Left ventricle myocardium inferior (tissue), 1 donor: ENCODE data around the gene DAD1. TPM values are rescaled to one million over a fixed set of nuclear protein-coding genes. Genes with fewer than 3 reads are reported as not detected.

Experiments
- DNase-seq: peaks from one replicate; pipeline ENCODE4 v3.0.0-alpha.2; 2020
- H3K27ac ChIP-seq: fragments of 200-600 bp; replicated peaks from 2 replicates; pipeline ENCODE4 v1.8.0; 2021
- H3K27me3 ChIP-seq: fragments of 200-600 bp; 2 replicates; pipeline ENCODE4 v1.8.0; 2021; ENCODE audit warnings: low read depth
- H3K36me3 ChIP-seq: fragments of 200-600 bp; 2 replicates; pipeline ENCODE4 v1.8.0; 2021
- H3K4me1 ChIP-seq: fragments of 200-600 bp; 2 replicates; pipeline ENCODE4 v1.8.0; 2021
- H3K4me3 ChIP-seq: fragments of 200-600 bp; 2 replicates; pipeline ENCODE4 v1.8.0; 2021; ENCODE audit warnings: mild to moderate bottlenecking, moderate library complexity
- H3K9me3 ChIP-seq: fragments of 200-600 bp; replicated peaks from 2 replicates; pipeline ENCODE4 v1.8.0; 2021
- intact Hi-C: fragments of 100-400 bp; cut with micrococcal nuclease; formaldehyde crosslinking; loops from one replicate; pipeline ENCODE4 v1.11.0; 2022
- total RNA-seq: library from RNA; stranded (reverse); fragmentation: NEBNext Ultra II Directional; extraction: Animal tissue kit (Norgen Biotek cat#: 25700); gene quantifications from one replicate; pipeline ENCODE4 v1.2.1, GENCODE V29; 2021
- TF ChIP-seq, protein P1 (sequence below): fragments of 200-600 bp; IDR thresholded peaks from 2 replicates; pipeline ENCODE4 v1.8.0; 2021; ENCODE audit warnings: antibody characterized with exemption, mild to moderate bottlenecking, borderline replicate concordance
- donor health status: DM: no; HTN: yes; CAD: no; lungs with severe emphysema.

The DAD1 gene
- total RNA-seq, 1 donor from 2014 or later, result 118 TPM

GRCh38 chr14:22580625-22581024 lies 8.4 kb downstream of the DAD1 start:
- H3K36me3 ChIP-seq, result peaks cover 4% of the 10 kb centered on the region
- no peak overlapping the region for H3K27ac ChIP-seq
- DNase-seq, result no peak
- intact Hi-C loops, result no loop called here
- TF ChIP-seq, protein P1, sequence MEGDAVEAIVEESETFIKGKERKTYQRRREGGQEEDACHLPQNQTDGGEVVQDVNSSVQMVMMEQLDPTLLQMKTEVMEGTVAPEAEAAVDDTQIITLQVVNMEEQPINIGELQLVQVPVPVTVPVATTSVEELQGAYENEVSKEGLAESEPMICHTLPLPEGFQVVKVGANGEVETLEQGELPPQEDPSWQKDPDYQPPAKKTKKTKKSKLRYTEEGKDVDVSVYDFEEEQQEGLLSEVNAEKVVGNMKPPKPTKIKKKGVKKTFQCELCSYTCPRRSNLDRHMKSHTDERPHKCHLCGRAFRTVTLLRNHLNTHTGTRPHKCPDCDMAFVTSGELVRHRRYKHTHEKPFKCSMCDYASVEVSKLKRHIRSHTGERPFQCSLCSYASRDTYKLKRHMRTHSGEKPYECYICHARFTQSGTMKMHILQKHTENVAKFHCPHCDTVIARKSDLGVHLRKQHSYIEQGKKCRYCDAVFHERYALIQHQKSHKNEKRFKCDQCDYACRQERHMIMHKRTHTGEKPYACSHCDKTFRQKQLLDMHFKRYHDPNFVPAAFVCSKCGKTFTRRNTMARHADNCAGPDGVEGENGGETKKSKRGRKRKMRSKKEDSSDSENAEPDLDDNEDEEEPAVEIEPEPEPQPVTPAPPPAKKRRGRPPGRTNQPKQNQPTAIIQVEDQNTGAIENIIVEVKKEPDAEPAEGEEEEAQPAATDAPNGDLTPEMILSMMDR, result no peak
- no peaks in the 10 kb centered on the region for H3K27me3 ChIP-seq
- H3K4me1 ChIP-seq, result peaks cover 37% of the 10 kb centered on the region
- H3K9me3 ChIP-seq, result no peaks in the 10 kb centered on the region
- H3K4me3 ChIP-seq, result no peak overlapping the region

DNA sequence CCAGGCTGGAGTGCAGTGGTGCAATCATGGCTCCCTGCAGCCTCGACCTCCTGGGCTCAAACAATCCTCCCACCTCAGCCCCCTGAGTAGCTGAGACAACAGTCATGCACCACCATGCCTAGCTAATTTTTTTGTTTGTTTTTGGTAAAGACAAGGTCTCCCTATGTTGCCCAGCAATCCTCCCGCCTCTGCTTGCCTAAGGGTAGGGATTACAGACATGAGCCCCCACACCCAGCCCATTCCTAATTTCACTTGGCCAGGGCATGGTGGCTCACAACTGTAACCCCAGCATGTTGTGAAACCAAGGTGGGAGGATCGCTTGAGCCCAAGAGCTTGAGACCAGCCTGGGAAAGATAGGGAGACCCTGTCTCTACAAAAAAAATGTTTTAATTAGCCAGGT lies 9.1 kb downstream of the DAD1 start:
- peaks cover 9% of the 10 kb centered on the region for H3K36me3 ChIP-seq
- H3K4me3 ChIP-seq, result no peak overlapping the region
- intact Hi-C loops, result loop anchor here (10.0 kb wide), 1 partner anchor 65 kb away; the partner anchor contains the start of gene OR6J1
- no peak overlapping the region for H3K27ac ChIP-seq
- no peak for DNase-seq
- H3K27me3 ChIP-seq, result no peaks in the 10 kb centered on the region
- TF ChIP-seq, protein P1, result no peak
- peaks cover 29% of the 10 kb centered on the region for H3K4me1 ChIP-seq
- H3K9me3 ChIP-seq, result no peaks in the 10 kb centered on the region

DNA sequence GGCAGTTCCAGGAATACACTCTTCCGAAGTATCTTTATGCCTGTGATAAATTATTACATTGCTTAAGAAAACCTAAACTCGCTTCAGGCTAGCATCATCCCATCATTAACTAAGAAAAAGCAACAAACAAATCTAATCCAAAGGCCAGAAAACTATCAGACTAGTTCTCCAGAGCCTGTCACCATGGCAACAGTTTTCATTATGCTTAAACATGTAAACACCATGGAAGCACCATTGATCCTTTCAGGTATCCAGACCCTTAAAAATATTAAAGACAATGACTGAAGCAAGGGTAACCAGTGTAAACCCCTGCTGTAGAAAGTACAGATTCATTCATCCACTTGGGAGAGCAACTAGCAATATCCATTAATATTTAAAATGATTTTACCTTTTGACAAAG lies 9.8 kb downstream of the DAD1 start:
- intact Hi-C loops, result loop anchor here (10.0 kb wide), 1 partner anchor 66 kb away; the partner anchor contains the start of gene OR6J1
- no peak overlapping the region for H3K27ac ChIP-seq
- H3K9me3 ChIP-seq, result no peaks in the 10 kb centered on the region
- DNase-seq, result no peak
- TF ChIP-seq, protein P1, result no peak
- H3K4me3 ChIP-seq, result no peak overlapping the region
- peaks cover 23% of the 10 kb centered on the region for H3K4me1 ChIP-seq
- H3K36me3 ChIP-seq, result peaks cover 15% of the 10 kb centered on the region
- H3K27me3 ChIP-seq, result no peaks in the 10 kb centered on the region

- Histone ChIP-seq H3K4me1 (peaks cover 9% of the 10 kb centered on the region), H3K4me3 (no peak overlapping the region), H3K27ac (no peak overlapping the region), H3K9me3 (no peaks in the 10 kb centered on the region), H3K36me3 (peaks cover 33% of the 10 kb centered on the region), H3K27me3 (no peaks in the 10 kb centered on the region)
- DNase-seq, result no peak
- intact Hi-C loops, result loop anchor here (10.0 kb wide), 1 partner anchor 67 kb away; the partner anchor contains the start of gene OR6J1
- TF ChIP-seq, protein P1, result no peak
Measured at GRCh38 chr14:22577334-22577908, 11.6 kb downstream of the DAD1 start.

DNA sequence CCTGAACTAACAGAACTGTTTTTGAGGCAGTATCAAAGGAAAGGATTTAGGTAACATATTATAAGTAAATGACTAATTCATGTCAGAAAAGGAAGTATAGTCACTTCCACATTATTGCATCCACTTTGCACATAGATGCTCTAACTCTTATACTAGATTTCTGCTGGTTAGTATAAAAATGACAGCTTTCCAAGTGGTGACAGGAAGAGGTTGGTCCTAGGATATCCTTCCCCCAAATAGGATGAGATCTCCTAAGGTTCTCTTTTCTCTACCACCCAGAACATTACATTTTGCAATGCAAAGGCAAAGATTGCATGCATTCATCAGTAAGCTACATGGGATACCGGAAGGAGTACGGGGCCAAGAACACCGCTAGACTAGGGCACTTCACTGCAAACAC lies 15.2 kb downstream of the DAD1 start:
- H3K36me3 ChIP-seq, result peaks cover 55% of the 10 kb centered on the region
- no peak for DNase-seq
- H3K4me3 ChIP-seq, result no peak overlapping the region
- H3K4me1 ChIP-seq, result peaks cover 12% of the 10 kb centered on the region
- H3K27me3 ChIP-seq, result no peaks in the 10 kb centered on the region
- no peak overlapping the region for H3K27ac ChIP-seq
- intact Hi-C loops, result loop anchor here (10.0 kb wide), 1 partner anchor 71 kb away; the partner anchor contains the start of gene OR6J1
- TF ChIP-seq, protein P1, result no peak
- no peaks in the 10 kb centered on the region for H3K9me3 ChIP-seq
